SK-N-SH treated with all-trans-retinoic acid at 6 μM for 48 hours (cell line): Measurements from ENCODE around the gene PXDC1.

ENCODE experiments used
- ATAC-seq: fragments of 200-7000 bp; cut with Tn5 transposase; 3 replicates; pipeline ENCODE4 v1.9.1; 2020; ENCODE audit warnings: mild to moderate bottlenecking, moderate library complexity
- ARNTL ChIP-seq: fragments of 450-650 bp; formaldehyde crosslinking; IDR thresholded peaks from 2 replicates; pipeline ENCODE4 v1.5.0; 2020; ENCODE audit warnings: low read depth, mild to moderate bottlenecking, moderate library complexity, borderline replicate concordance
- CSDC2 ChIP-seq: fragments of 250-450 bp; sonication (Bioruptor Pico); IDR thresholded peaks from 2 replicates; pipeline ENCODE4 v1.5.0; 2020; ENCODE audit warnings: mild to moderate bottlenecking, moderate library complexity
- ESRRG ChIP-seq: fragments of 250-450 bp; sonication (Bioruptor Pico); IDR thresholded peaks from 2 replicates; pipeline ENCODE4 v1.6.1; 2021; ENCODE audit warnings: mild to moderate bottlenecking
- ISL1 ChIP-seq: fragments of 250-450 bp; sonication (Bioruptor Pico); IDR thresholded peaks from 2 replicates; pipeline ENCODE4 v2.1.2; 2022; ENCODE audit warnings: mild to moderate bottlenecking, moderate library complexity
- OSR1 ChIP-seq: fragments of 250-450 bp; sonication (Bioruptor Pico); IDR thresholded peaks from 2 replicates; pipeline ENCODE4 v1.8.0; 2022; ENCODE audit warnings: moderate library complexity, mild to moderate bottlenecking, inconsistent platforms
- RARB ChIP-seq: fragments of 250-450 bp; sonication (Bioruptor Pico); IDR thresholded peaks from 2 replicates; pipeline ENCODE4 v1.8.0; 2021; ENCODE audit warnings: mild to moderate bottlenecking, moderate library complexity
- SNAI2 ChIP-seq: fragments of 250-450 bp; sonication (Bioruptor Pico); IDR thresholded peaks from 2 replicates; pipeline ENCODE4 v1.5.0; 2020; ENCODE audit warnings: mild to moderate bottlenecking, moderate library complexity
- TCF4 ChIP-seq: fragments of 250-450 bp; sonication (Bioruptor Pico); IDR thresholded peaks from 2 replicates; pipeline ENCODE4 v1.8.0; 2021; ENCODE audit warnings: mild to moderate bottlenecking, moderate library complexity, borderline replicate concordance
- TOX ChIP-seq: fragments of 250-450 bp; sonication (Bioruptor Pico); IDR thresholded peaks from 2 replicates; pipeline ENCODE4 v1.8.0; 2021; ENCODE audit warnings: mild to moderate bottlenecking, moderate library complexity, borderline replicate concordance
- TSHZ2 ChIP-seq: fragments of 250-450 bp; sonication (Bioruptor Pico); IDR thresholded peaks from 2 replicates; pipeline ENCODE4 v1.5.0; 2020; ENCODE audit warnings: mild to moderate bottlenecking, moderate library complexity
- ZC3H10 ChIP-seq: fragments of 250-450 bp; sonication (Bioruptor Pico); IDR thresholded peaks from 2 replicates; pipeline ENCODE4 v1.5.1; 2021; ENCODE audit warnings: mild to moderate bottlenecking, moderate library complexity
- ZFP3 ChIP-seq: fragments of 250-450 bp; sonication (Bioruptor Pico); IDR thresholded peaks from 2 replicates; pipeline ENCODE4 v1.5.0; 2020; ENCODE audit warnings: mild to moderate bottlenecking, moderate library complexity
- ZFP30 ChIP-seq: fragments of 450-650 bp; formaldehyde crosslinking; IDR thresholded peaks from 2 replicates; pipeline ENCODE4 v1.5.0; 2022; ENCODE audit warnings: mild to moderate bottlenecking, moderate library complexity
- ZNF565 ChIP-seq: fragments of 450-650 bp; formaldehyde crosslinking; conservative IDR thresholded peaks from 2 replicates; pipeline ENCODE4 v1.5.0; 2020; ENCODE audit warnings: low read depth, mild to moderate bottlenecking, moderate library complexity
- ZNF70 ChIP-seq: fragments of 450-650 bp; formaldehyde crosslinking; IDR thresholded peaks from 2 replicates; pipeline ENCODE4 v1.5.0; 2020; ENCODE audit warnings: mild to moderate bottlenecking, moderate library complexity
- ZNF8 ChIP-seq: fragments of 450-650 bp; formaldehyde crosslinking; IDR thresholded peaks from 2 replicates; pipeline ENCODE4 v1.5.0; 2020; ENCODE audit warnings: mild to moderate bottlenecking, moderate library complexity
- TF ChIP-seq, protein P1 (sequence below): fragments of 250-450 bp; sonication (Bioruptor Pico); IDR thresholded peaks from 2 replicates; pipeline ENCODE4 v1.5.1; 2020; ENCODE audit warnings: low read depth, mild to moderate bottlenecking, moderate library complexity
- TF ChIP-seq, protein P2 (sequence below): fragments of 250-450 bp; sonication (Bioruptor Pico); IDR thresholded peaks from 2 replicates; pipeline ENCODE4 v1.8.0; 2021; ENCODE audit warnings: low read depth, mild to moderate bottlenecking, moderate library complexity, borderline replicate concordance
- TF ChIP-seq, protein P3 (sequence below): fragments of 250-450 bp; sonication (Bioruptor Pico); IDR thresholded peaks from 2 replicates; pipeline ENCODE4 v1.5.1; 2021; ENCODE audit warnings: mild to moderate bottlenecking, moderate library complexity

Gene PXDC1

GRCh38 chr6:3749067-3749841 is 2.3 kb downstream of the PXDC1 start (continued):
- TF ChIP-seq TSHZ2 (CRISPR knock-in tag) = no peak
- TF ChIP-seq, protein P1, sequence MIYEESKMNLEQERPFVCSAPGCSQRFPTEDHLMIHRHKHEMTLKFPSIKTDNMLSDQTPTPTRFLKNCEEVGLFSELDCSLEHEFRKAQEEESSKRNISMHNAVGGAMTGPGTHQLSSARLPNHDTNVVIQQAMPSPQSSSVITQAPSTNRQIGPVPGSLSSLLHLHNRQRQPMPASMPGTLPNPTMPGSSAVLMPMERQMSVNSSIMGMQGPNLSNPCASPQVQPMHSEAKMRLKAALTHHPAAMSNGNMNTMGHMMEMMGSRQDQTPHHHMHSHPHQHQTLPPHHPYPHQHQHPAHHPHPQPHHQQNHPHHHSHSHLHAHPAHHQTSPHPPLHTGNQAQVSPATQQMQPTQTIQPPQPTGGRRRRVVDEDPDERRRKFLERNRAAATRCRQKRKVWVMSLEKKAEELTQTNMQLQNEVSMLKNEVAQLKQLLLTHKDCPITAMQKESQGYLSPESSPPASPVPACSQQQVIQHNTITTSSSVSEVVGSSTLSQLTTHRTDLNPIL (CRISPR knock-in tag) = no peak

GRCh38 chr6:3748208-3749066 is 3.1 kb downstream of the PXDC1 start:
- ATAC-seq = peak; percentile 56
- TF ChIP-seq ARNTL (CRISPR knock-in tag) = no peak
- no peak for TF ChIP-seq SNAI2 (CRISPR knock-in tag)
- TF ChIP-seq TSHZ2 (CRISPR knock-in tag) = no peak
- TF ChIP-seq TOX (CRISPR knock-in tag) = no peak
- TF ChIP-seq OSR1 (CRISPR knock-in tag) = no peak
- TF ChIP-seq CSDC2 (CRISPR knock-in tag) = no peak
- TF ChIP-seq, protein P2, sequence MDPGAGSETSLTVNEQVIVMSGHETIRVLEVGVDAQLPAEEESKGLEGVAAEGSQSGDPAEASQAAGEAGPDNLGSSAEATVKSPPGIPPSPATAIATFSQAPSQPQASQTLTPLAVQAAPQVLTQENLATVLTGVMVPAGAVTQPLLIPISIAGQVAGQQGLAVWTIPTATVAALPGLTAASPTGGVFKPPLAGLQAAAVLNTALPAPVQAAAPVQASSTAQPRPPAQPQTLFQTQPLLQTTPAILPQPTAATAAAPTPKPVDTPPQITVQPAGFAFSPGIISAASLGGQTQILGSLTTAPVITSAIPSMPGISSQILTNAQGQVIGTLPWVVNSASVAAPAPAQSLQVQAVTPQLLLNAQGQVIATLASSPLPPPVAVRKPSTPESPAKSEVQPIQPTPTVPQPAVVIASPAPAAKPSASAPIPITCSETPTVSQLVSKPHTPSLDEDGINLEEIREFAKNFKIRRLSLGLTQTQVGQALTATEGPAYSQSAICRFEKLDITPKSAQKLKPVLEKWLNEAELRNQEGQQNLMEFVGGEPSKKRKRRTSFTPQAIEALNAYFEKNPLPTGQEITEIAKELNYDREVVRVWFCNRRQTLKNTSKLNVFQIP = no peak
- TF ChIP-seq ZNF70 (CRISPR knock-in tag) = no peak
- TF ChIP-seq ESRRG = no peak
- TF ChIP-seq ZFP3 (CRISPR knock-in tag) = no peak
- TF ChIP-seq TCF4 (CRISPR knock-in tag) = no peak
- TF ChIP-seq ZC3H10 (CRISPR knock-in tag) = no peak
- TF ChIP-seq, protein P3, sequence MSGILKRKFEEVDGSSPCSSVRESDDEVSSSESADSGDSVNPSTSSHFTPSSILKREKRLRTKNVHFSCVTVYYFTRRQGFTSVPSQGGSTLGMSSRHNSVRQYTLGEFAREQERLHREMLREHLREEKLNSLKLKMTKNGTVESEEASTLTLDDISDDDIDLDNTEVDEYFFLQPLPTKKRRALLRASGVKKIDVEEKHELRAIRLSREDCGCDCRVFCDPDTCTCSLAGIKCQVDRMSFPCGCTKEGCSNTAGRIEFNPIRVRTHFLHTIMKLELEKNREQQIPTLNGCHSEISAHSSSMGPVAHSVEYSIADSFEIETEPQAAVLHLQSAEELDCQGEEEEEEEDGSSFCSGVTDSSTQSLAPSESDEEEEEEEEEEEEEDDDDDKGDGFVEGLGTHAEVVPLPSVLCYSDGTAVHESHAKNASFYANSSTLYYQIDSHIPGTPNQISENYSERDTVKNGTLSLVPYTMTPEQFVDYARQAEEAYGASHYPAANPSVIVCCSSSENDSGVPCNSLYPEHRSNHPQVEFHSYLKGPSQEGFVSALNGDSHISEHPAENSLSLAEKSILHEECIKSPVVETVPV (CRISPR knock-in tag) = no peak
- TF ChIP-seq ZFP30 (CRISPR knock-in tag) = no peak
- no peak for TF ChIP-seq RARB (CRISPR knock-in tag)
- TF ChIP-seq, protein P1 (CRISPR knock-in tag) = no peak
- no peak for TF ChIP-seq ISL1 (CRISPR knock-in tag)
- no peak for TF ChIP-seq ZNF8 (CRISPR knock-in tag)
- TF ChIP-seq ZNF565 (CRISPR knock-in tag) = no peak
